ENCODE results near the gene KBTBD4. TPM values are rescaled to one million over a fixed set of nuclear protein-coding genes. Genes with fewer than 3 reads are reported as not detected.

Gene KBTBD4
- total and polyA plus RNA-seq, 4 donors = 5.6 to 12.0 (median 8.6) TPM

DNA sequence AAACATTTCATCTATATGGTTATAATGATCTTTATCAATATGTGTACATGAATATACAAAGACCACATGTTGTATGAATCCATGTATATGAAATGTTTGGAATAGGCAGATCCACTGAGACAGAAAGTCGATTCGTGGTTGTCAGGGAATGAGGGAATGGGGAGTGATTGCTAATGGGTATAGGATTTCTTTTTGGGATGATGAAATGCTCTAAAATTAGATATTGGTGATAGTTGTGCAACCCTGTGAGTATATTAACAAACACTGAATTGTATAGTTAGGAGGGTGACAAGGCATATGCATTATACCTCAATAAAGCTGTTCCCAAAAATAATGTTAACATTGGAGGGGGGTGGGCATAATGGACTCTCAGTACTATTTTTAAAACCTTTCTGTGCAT is 18.3 kb downstream of the KBTBD4 start:
- Histone ChIP-seq H3K4me3 (ENCODE audit: low read depth in 1 of 3, low read length in 3 of 3) (no peak overlapping the region), H3K27me3 (ENCODE audit: control insufficient read depth in 4 of 4, insufficient read depth in 4 of 4, low read length in 3 of 4) (no peaks in the 10 kb centered on the region), H3K36me3 (ENCODE audit: control insufficient read depth in 4 of 4, insufficient read depth in 3 of 4, low read depth in 1 of 4, low read length in 3 of 4) (no peaks in the 10 kb centered on the region), H3K27ac (ENCODE audit: low read depth in 1 of 2, low read length in 2 of 2) (no peak overlapping the region), H3K9me3 (ENCODE audit: control insufficient read depth in 4 of 4, low read length in 3 of 4) (no peaks in the 10 kb centered on the region), H3K4me1 (ENCODE audit: control insufficient read depth in 4 of 4, insufficient read depth in 4 of 4, low read length in 3 of 4) (peaks cover 0 to 8% (median 0%) of the 10 kb centered on the region in 4 donors), H3K9ac (ENCODE audit: low read depth in 1 of 2, low read length in 2 of 2) (no peak overlapping the region)
- 84% methylated on average over 2 of the region's 2 CpGs for WGBS
- TF ChIP-seq GABPA (IDR thresholded peaks at IDR 0.05 in 1 of 2, conservative IDR thresholded peaks at IDR 0.05 in 1 of 2) (no peak), CTCF (IDR thresholded peaks at IDR 0.05; ENCODE audit: low read depth, low read length, missing input control) (no peak), HNF4G (IDR thresholded peaks at IDR 0.05) (no peak), NR2F2 (IDR thresholded peaks at IDR 0.05) (no peak), FOXA1 (IDR thresholded peaks at IDR 0.05) (no peak), JUND (IDR thresholded peaks at IDR 0.05) (no peak), TAF1 (conservative IDR thresholded peaks at IDR 0.05) (no peak), SP1 (IDR thresholded peaks at IDR 0.05) (no peak), REST (IDR thresholded peaks at IDR 0.05) (no peak)
- TF ChIP-seq, protein P1, sequence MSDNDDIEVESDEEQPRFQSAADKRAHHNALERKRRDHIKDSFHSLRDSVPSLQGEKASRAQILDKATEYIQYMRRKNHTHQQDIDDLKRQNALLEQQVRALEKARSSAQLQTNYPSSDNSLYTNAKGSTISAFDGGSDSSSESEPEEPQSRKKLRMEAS (IDR thresholded peaks at IDR 0.05) = no peak
- TF ChIP-seq, protein P2, sequence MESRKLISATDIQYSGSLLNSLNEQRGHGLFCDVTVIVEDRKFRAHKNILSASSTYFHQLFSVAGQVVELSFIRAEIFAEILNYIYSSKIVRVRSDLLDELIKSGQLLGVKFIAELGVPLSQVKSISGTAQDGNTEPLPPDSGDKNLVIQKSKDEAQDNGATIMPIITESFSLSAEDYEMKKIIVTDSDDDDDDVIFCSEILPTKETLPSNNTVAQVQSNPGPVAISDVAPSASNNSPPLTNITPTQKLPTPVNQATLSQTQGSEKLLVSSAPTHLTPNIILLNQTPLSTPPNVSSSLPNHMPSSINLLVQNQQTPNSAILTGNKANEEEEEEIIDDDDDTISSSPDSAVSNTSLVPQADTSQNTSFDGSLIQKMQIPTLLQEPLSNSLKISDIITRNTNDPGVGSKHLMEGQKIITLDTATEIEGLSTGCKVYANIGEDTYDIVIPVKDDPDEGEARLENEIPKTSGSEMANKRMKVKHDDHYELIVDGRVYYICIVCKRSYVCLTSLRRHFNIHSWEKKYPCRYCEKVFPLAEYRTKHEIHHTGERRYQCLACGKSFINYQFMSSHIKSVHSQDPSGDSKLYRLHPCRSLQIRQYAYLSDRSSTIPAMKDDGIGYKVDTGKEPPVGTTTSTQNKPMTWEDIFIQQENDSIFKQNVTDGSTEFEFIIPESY (IDR thresholded peaks at IDR 0.05) = no peak
- DNase-seq (ENCODE audit: low spot score) = no peak

- TF ChIP-seq, protein P2 (IDR thresholded peaks at IDR 0.05) = no peak
- no peak for TF ChIP-seq CTCF (IDR thresholded peaks at IDR 0.05; ENCODE audit: low read depth, low read length, missing input control)
- TF ChIP-seq JUND (IDR thresholded peaks at IDR 0.05) = no peak
- TF ChIP-seq REST (IDR thresholded peaks at IDR 0.05) = no peak
- TF ChIP-seq, protein P1 (IDR thresholded peaks at IDR 0.05) = no peak
- no peak for TF ChIP-seq YY1 (IDR thresholded peaks at IDR 0.05)
- no peak for TF ChIP-seq SP1 (IDR thresholded peaks at IDR 0.05)
- no peaks in the 10 kb centered on the region for H3K4me1 ChIP-seq (ENCODE audit: control insufficient read depth in 4 of 4, insufficient read depth in 4 of 4, low read length in 3 of 4)
- 98% methylated on average over 1 of the region's 1 CpG for WGBS
- H3K27me3 ChIP-seq (ENCODE audit: control insufficient read depth in 4 of 4, insufficient read depth in 4 of 4, low read length in 3 of 4) = no peaks in the 10 kb centered on the region
- no peak overlapping the region for H3K4me3 ChIP-seq (ENCODE audit: low read depth in 1 of 3, low read length in 3 of 3)
- no peak for DNase-seq (ENCODE audit: low spot score)
- no peaks in the 10 kb centered on the region for H3K36me3 ChIP-seq (ENCODE audit: control insufficient read depth in 4 of 4, insufficient read depth in 3 of 4, low read depth in 1 of 4, low read length in 3 of 4)
- no peak overlapping the region for H3K9ac ChIP-seq (ENCODE audit: low read depth in 1 of 2, low read length in 2 of 2)
- no peak overlapping the region for H3K27ac ChIP-seq (ENCODE audit: low read depth in 1 of 2, low read length in 2 of 2)
- H3K9me3 ChIP-seq (ENCODE audit: control insufficient read depth in 4 of 4, low read length in 3 of 4) = no peaks in the 10 kb centered on the region
Observed at GRCh38 chr11:47558695-47559094, 20.1 kb downstream of the KBTBD4 start.

All from liver (tissue), 9 donors.